NCI-H345 treated with DMSO at 0.1 percent for 48 hours (cell line): ENCODE results near the gene PSMA7.
"Not testable (repeated sequence)": the region's sequence is repeated elsewhere in the genome, so short reads cannot be mapped to it uniquely, and the experiment has no call there.

ENCODE experiments used
- DNase-seq: peaks from one replicate; lab custom pipeline; 2025; ENCODE audit not compliant: unreplicated experiment; lab: John Stamatoyannopoulos, UW

Gene PSMA7

GRCh38 chr20:62120990-62121775 is 22.0 kb downstream of the PSMA7 start:
- DNase-seq = no peak

GRCh38 chr20:62120365-62120762 is 22.8 kb downstream of the PSMA7 start:
- no peak for DNase-seq

- no peak for DNase-seq
Observed at GRCh38 chr20:62119591-62120364, 23.4 kb downstream of the PSMA7 start.

- no peak for DNase-seq
Observed at GRCh38 chr20:62119115-62119514, 24.1 kb downstream of the PSMA7 start.

GRCh38 chr20:62118113-62119043 is 24.8 kb downstream of the PSMA7 start:
- DNase-seq = no peak

GRCh38 chr20:62117658-62118057 is 25.5 kb downstream of the PSMA7 start:
- no peak for DNase-seq

GRCh38 chr20:62117362-62117646 is 25.9 kb downstream of the PSMA7 start:
- DNase-seq = no peak

- no peak for DNase-seq
Observed at GRCh38 chr20:62116558-62117361, 26.4 kb downstream of the PSMA7 start.

- DNase-seq = not testable (repeated sequence)
Observed at GRCh38 chr20:62115800-62116407, 27.3 kb downstream of the PSMA7 start.

GRCh38 chr20:62114894-62115293 is 28.3 kb downstream of the PSMA7 start:
- no peak for DNase-seq

GRCh38 chr20:62112368-62112767 is 30.8 kb downstream of the PSMA7 start:
- DNase-seq = no peak

- no peak for DNase-seq
Observed at GRCh38 chr20:62111148-62111547, 32.0 kb downstream of the PSMA7 start.

GRCh38 chr20:62105592-62105991 is 37.6 kb downstream of the PSMA7 start:
- no peak for DNase-seq

- no peak for DNase-seq
Observed at GRCh38 chr20:62104791-62105345, 38.3 kb downstream of the PSMA7 start.

- DNase-seq = no peak
Observed at GRCh38 chr20:62104234-62104789, 38.9 kb downstream of the PSMA7 start.

- no peak for DNase-seq
Observed at GRCh38 chr20:62103508-62104233, 39.5 kb downstream of the PSMA7 start.

- DNase-seq = no peak
Observed at GRCh38 chr20:62101078-62101477, 42.1 kb downstream of the PSMA7 start.

- no peak for DNase-seq
Observed at GRCh38 chr20:62097881-62098407, 45.2 kb downstream of the PSMA7 start.
